HCT116 (cell line): ENCODE measurements around the gene DNHD1. TPM values are rescaled to one million over a fixed set of nuclear protein-coding genes. Genes with fewer than 3 reads are reported as not detected.

Source experiments
- ATAC-seq: fragments of 200-7000 bp; cut with Tn5 transposase; 2 replicates; pipeline ENCODE4 v1.9.1; 2020; ENCODE audit warnings: mild to moderate bottlenecking, moderate library complexity
- BruUV-seq: library from RNA; stranded (reverse); fragments of 400-500 nt; replicated peaks from 2 replicates; lab custom pipeline; 2021; lab: Mats Ljungman, UMichigan
- CTCF ChIA-PET: fragments of 300-600 bp; sonication (Branson Sonifier 250); formaldehyde crosslinking; loops from one replicate; lab custom pipeline; 2021; ENCODE audit warnings: antibody characterized with exemption; lab: Charles Lee
- POLR2A ChIA-PET: fragments of 300-600, 350-600 bp; sonication (Branson Sonifier 250); formaldehyde crosslinking; loops from one replicate; lab custom pipeline; 2021; ENCODE audit warnings: antibody characterized with exemption; lab: Charles Lee
- RAD21 ChIA-PET, 2 experiments: fragments of 300-600 bp; sonication (Branson Sonifier 250); formaldehyde crosslinking; loops; one replicate each; lab custom pipeline; 2023; ENCODE audit warnings: low total read pairs in 2 of 2; ENCODE audit not compliant: uncharacterized antibody in 2 of 2, unreplicated experiment in 2 of 2, low non-redundant PET in 1 of 2; lab: Charles Lee
- DNase-seq: peaks from one replicate; pipeline ENCODE4 v3.0.0-alpha.2; 2010; ENCODE audit warnings: low read depth, low spot score
- H2AFZ ChIP-seq: fragments of 200-600 bp; shearing (Covaris generic), sonication (generic); 2 replicates; pipeline ENCODE4 v1.6.1; 2017; ENCODE audit warnings: low read depth, mixed run types, mixed read lengths, antibody characterized with exemption, low read length; ENCODE audit not compliant: poor library complexity, severe bottlenecking
- H3K27ac ChIP-seq: 2 replicates; pipeline ENCODE4 v1.5.1; 2012; ENCODE audit warnings: low read depth, low read length
- H3K27me3 ChIP-seq: fragments of 200-600 bp; sonication (generic); 2 replicates; pipeline ENCODE4 v1.6.1; 2016; ENCODE audit warnings: mixed run types, low read length, mixed read lengths; ENCODE audit not compliant: insufficient read depth
- H3K36me3 ChIP-seq, 2 experiments: fragments of 200-500 bp in 1 of 2; fragments of 200-600 bp in 1 of 2; sonication (Bioruptor generic) in 1 of 2; sonication (generic) in 1 of 2; 2 replicates each; pipeline versions ENCODE4 v1.5.1 to v1.6.1; 2014 to 2016; ENCODE audit warnings: low read length in 2 of 2, inconsistent platforms in 1 of 2, mixed read lengths in 1 of 2, mixed run types in 1 of 2; ENCODE audit not compliant: insufficient read depth in 2 of 2, control insufficient read depth in 1 of 2
- H3K4me1 ChIP-seq, 2 experiments: fragments of 200-600 bp in 1 of 2; sonication (generic) in 1 of 2; 2 replicates each; pipeline versions ENCODE4 v1.5.1 to v1.6.1; 2012 to 2017; ENCODE audit warnings: low read length in 2 of 2, inconsistent platforms in 1 of 2, mild to moderate bottlenecking in 1 of 2, mixed read lengths in 1 of 2, mixed run types in 1 of 2, moderate library complexity in 1 of 2; ENCODE audit not compliant: insufficient read depth in 2 of 2, control insufficient read depth in 1 of 2
- H3K4me2 ChIP-seq: fragments of 200-600 bp; sonication (generic); 2 replicates; pipeline ENCODE4 v1.6.1; 2017; ENCODE audit warnings: mixed run types, low read length, mixed read lengths
- H3K4me3 ChIP-seq, 2 experiments: fragments of 200-600 bp in 1 of 2; sonication (generic) in 1 of 2; replicated peaks in 1 of 2; 2 replicates each; pipeline ENCODE4 v1.5.1; 2011 to 2016; ENCODE audit warnings: low read length in 2 of 2, control low read depth in 1 of 2, low read depth in 1 of 2, mild to moderate bottlenecking in 1 of 2, mixed read lengths in 1 of 2, mixed run types in 1 of 2
- H3K79me2 ChIP-seq: fragments of 200-600 bp; sonication (generic); 2 replicates; pipeline ENCODE4 v1.6.1; 2017; ENCODE audit warnings: mild to moderate bottlenecking, mixed run types, low read length, moderate library complexity, mixed read lengths; ENCODE audit not compliant: insufficient read depth
- H3K9ac ChIP-seq: fragments of 200-600 bp; sonication (generic); 2 replicates; pipeline ENCODE4 v1.6.1; 2016; ENCODE audit warnings: low read length, mixed read lengths
- H3K9me2 ChIP-seq: fragments of 200-600 bp; sonication (generic), shearing (Covaris generic); 2 replicates; pipeline ENCODE4 v1.6.1; 2017; ENCODE audit warnings: mixed run types, mild to moderate bottlenecking, moderate library complexity; ENCODE audit not compliant: insufficient read depth
- H3K9me3 ChIP-seq, 2 experiments: fragments of 200-500 bp in 1 of 2; fragments of 200-600 bp in 1 of 2; sonication (Bioruptor generic) in 1 of 2; sonication (generic) in 1 of 2; 2 replicates each; pipeline ENCODE4 v1.6.1; 2014 to 2017; ENCODE audit warnings: low read length in 2 of 2, mixed read lengths in 2 of 2, inconsistent platforms in 1 of 2, low read depth in 1 of 2, mild to moderate bottlenecking in 1 of 2, mixed run types in 1 of 2, moderate library complexity in 1 of 2; ENCODE audit not compliant: control insufficient read depth in 1 of 2, insufficient read depth in 1 of 2
- H4K20me1 ChIP-seq: fragments of 200-600 bp; sonication (generic), shearing (Covaris generic); 2 replicates; pipeline ENCODE4 v1.6.1; 2017; ENCODE audit warnings: mixed run types, mild to moderate bottlenecking, moderate library complexity; ENCODE audit not compliant: insufficient read depth
- CEBPB ChIP-seq: IDR thresholded peaks from 2 replicates; pipeline ENCODE4 v1.6.1; 2012; ENCODE audit warnings: low read depth
- ELF1 ChIP-seq: IDR thresholded peaks from 2 replicates; pipeline ENCODE4 v1.6.1; 2012; ENCODE audit warnings: low read depth, borderline replicate concordance
- EZH2 ChIP-seq: fragments of 200-600 bp; sonication (generic); IDR thresholded peaks from 2 replicates; pipeline ENCODE4 v1.6.1; 2017; ENCODE audit warnings: antibody characterized with exemption, mixed run types
- EZH2phosphoT487 ChIP-seq: fragments of 200-600 bp; IDR thresholded peaks from 2 replicates; pipeline ENCODE4 v1.6.1; 2018; ENCODE audit warnings: antibody characterized with exemption, borderline replicate concordance
- POLR2A ChIP-seq: IDR thresholded peaks from 2 replicates; pipeline ENCODE4 v1.7.0; 2011; ENCODE audit warnings: borderline replicate concordance; ENCODE audit not compliant: insufficient read depth, insufficient read length; ENCODE audit errors: extremely low read depth
- POLR2AphosphoS5 ChIP-seq: IDR thresholded peaks from 2 replicates; pipeline ENCODE4 v1.6.1; 2011; ENCODE audit warnings: mild to moderate bottlenecking, low read depth, low read length, moderate library complexity
- SIN3A ChIP-seq: IDR thresholded peaks from 2 replicates; pipeline ENCODE4 v1.6.1; 2012; ENCODE audit warnings: low read depth
- YY1 ChIP-seq: IDR thresholded peaks from 2 replicates; pipeline ENCODE4 v1.6.1; 2011; ENCODE audit warnings: low read length, low read depth, moderate library complexity, mild to moderate bottlenecking; ENCODE audit not compliant: insufficient replicate concordance; ENCODE audit errors: extremely low read depth
- intact Hi-C: fragments of 100-400 bp; cut with micrococcal nuclease; formaldehyde crosslinking; loops from 2 replicates; pipeline ENCODE4 v1.10.0; 2022
- total RNA-seq: library from RNA; stranded (reverse); gene quantifications from one replicate; pipeline ENCODE4 v1.2.1, GENCODE V29; 2021; ENCODE audit not compliant: unreplicated experiment
- TF ChIP-seq, protein P1 (sequence below): IDR thresholded peaks from 2 replicates; pipeline ENCODE4 v1.6.1; 2012
- TF ChIP-seq, protein P2 (sequence below), 3 experiments: fragments of 200-600 bp in 1 of 3; sonication (generic) in 1 of 3; IDR thresholded peaks in 2 of 3; conservative IDR thresholded peaks in 1 of 3; 2 replicates each; pipeline ENCODE4 v1.5.1; 2012 to 2017; ENCODE audit warnings: low read depth in 2 of 3, low read length in 2 of 3, antibody characterized with exemption in 1 of 3, borderline replicate concordance in 1 of 3, control low read depth in 1 of 3, mild to moderate bottlenecking in 1 of 3, mixed read lengths in 1 of 3, mixed run types in 1 of 3, moderate library complexity in 1 of 3; ENCODE audit not compliant: insufficient read depth in 1 of 3

DNHD1 gene
- total RNA-seq, 1 experiment from 2014 or later: 8.0 TPM

DNA sequence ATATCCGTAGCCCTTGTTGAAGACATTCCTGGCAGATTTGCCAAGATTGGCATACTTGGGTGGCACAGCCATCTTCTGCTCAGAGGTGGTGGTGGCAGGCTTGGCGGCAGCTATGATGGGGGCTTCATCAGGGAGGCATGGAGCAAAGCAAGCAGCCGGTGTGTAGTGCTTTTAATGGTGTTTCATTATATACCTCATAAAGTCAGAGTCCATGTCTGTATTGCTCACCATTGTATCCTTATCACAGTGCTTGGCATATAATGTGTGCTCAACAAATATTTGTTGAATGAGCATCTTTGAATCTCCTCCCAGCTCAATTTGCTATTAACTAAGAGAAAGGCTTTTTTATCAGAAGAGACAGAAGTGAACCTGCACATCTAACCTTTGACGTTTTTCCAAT, 7.8 kb upstream of the DNHD1 start:
- no peak overlapping the region for H3K4me3 ChIP-seq
- peaks cover 11 to 25% of the 10 kb centered on the region in 2 experiments; a peak in 3 of 4 replicates for H3K36me3 ChIP-seq
- DNase-seq: no peak
- no peak overlapping the region for H3K27ac ChIP-seq
- H3K79me2 ChIP-seq: no peaks in the 10 kb centered on the region
- no peaks in the 10 kb centered on the region for H3K4me1 ChIP-seq
- no peaks in the 10 kb centered on the region for H3K9me3 ChIP-seq
- intact Hi-C loops: no loop called here
- H3K27me3 ChIP-seq: no peaks in the 10 kb centered on the region
- no peak overlapping the region for H3K9ac ChIP-seq
- no TSS peak for BruUV-seq
- ChIA-PET RAD21 (no interaction called here), POLR2A (interaction anchor here (2.1 kb wide), 1 partner anchor 8 kb away, joined by 4 read pairs; the partner anchor contains the start of genes ARFIP2 and TIMM10B)
- H3K4me2 ChIP-seq: no peak overlapping the region
- H2AFZ ChIP-seq: no peak overlapping the region
- no peak for ATAC-seq
- TF ChIP-seq YY1 (no peak), POLR2A (no peak), SIN3A (no peak), POLR2AphosphoS5 (no peak), EZH2 (no peak)
- TF ChIP-seq, protein P1, sequence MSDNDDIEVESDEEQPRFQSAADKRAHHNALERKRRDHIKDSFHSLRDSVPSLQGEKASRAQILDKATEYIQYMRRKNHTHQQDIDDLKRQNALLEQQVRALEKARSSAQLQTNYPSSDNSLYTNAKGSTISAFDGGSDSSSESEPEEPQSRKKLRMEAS: no peak
- TF ChIP-seq, protein P2, sequence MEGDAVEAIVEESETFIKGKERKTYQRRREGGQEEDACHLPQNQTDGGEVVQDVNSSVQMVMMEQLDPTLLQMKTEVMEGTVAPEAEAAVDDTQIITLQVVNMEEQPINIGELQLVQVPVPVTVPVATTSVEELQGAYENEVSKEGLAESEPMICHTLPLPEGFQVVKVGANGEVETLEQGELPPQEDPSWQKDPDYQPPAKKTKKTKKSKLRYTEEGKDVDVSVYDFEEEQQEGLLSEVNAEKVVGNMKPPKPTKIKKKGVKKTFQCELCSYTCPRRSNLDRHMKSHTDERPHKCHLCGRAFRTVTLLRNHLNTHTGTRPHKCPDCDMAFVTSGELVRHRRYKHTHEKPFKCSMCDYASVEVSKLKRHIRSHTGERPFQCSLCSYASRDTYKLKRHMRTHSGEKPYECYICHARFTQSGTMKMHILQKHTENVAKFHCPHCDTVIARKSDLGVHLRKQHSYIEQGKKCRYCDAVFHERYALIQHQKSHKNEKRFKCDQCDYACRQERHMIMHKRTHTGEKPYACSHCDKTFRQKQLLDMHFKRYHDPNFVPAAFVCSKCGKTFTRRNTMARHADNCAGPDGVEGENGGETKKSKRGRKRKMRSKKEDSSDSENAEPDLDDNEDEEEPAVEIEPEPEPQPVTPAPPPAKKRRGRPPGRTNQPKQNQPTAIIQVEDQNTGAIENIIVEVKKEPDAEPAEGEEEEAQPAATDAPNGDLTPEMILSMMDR (IDR thresholded peaks at IDR 0.05 in 2 of 3, conservative IDR thresholded peaks at IDR 0.05 in 1 of 3; ENCODE audit: borderline replicate concordance in 1 of 3, insufficient read depth in 1 of 3, low read depth in 2 of 3, low read length in 2 of 3): no peak
- TF ChIP-seq, all 23 proteins: peak for 0
- CTCF ChIA-PET: interaction anchor here (0.8 kb wide), 1 partner anchor 17 kb away, joined by 3 read pairs; no protein-coding TSS in a partner anchor
- Histone ChIP-seq H4K20me1 (no peaks in the 10 kb centered on the region), H3K9me2 (no peaks in the 10 kb centered on the region)

DNA sequence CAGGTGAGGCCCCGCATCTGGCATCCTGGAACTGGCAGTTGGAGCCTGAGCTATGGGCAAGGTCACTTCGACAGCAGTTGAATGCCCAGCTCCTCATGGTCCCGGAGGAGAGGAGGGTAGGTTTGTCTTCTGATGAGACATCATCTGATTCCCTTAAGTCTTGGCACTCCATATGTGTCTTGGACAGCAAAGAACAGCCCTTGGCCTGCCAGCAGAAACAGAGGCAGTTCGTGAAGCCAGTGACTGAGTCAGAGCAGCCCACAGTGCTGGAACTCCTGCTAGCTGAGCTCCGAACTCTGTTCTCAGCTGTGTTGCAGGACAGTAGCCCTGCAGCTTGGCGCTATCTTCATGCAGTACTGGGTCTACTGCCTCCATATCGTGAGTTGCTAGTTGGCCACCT, 1.0 kb downstream of the DNHD1 start:
- POLR2A ChIA-PET: no interaction called here
- intact Hi-C loops: no loop called here

More for the DNA sequence above, 1.0 kb downstream of the DNHD1 start:
- Histone ChIP-seq H2AFZ (no peak overlapping the region), H3K9me3 (no peaks in the 10 kb centered on the region), H3K4me3 (no peak overlapping the region), H3K79me2 (no peaks in the 10 kb centered on the region), H3K36me3 (no peaks in the 10 kb centered on the region), H3K27ac (no peak overlapping the region), H3K27me3 (no peaks in the 10 kb centered on the region), H4K20me1 (no peaks in the 10 kb centered on the region), H3K4me1 (peaks cover 0 to 4% of the 10 kb centered on the region in 2 experiments; a peak in 1 of 4 replicates), H3K9ac (no peak overlapping the region), H3K9me2 (no peaks in the 10 kb centered on the region), H3K4me2 (no peak overlapping the region)
- RAD21 ChIA-PET: no interaction called here
- CTCF ChIA-PET: interaction anchor here (0.5 to 1.8 kb wide), 2 partner anchors 119 to 169 kb away, joined by 4 to 5 read pairs; no protein-coding TSS in a partner anchor
- DNase-seq: no peak
- BruUV-seq: no TSS peak
- no peak for ATAC-seq
- TF ChIP-seq CEBPB: no peak
- no peak for TF ChIP-seq ELF1
- TF ChIP-seq, protein P1: no peak
- no peak for TF ChIP-seq EZH2phosphoT487
